ENCODE measurements around the gene EHMT1.

The EHMT1 gene

DNA sequence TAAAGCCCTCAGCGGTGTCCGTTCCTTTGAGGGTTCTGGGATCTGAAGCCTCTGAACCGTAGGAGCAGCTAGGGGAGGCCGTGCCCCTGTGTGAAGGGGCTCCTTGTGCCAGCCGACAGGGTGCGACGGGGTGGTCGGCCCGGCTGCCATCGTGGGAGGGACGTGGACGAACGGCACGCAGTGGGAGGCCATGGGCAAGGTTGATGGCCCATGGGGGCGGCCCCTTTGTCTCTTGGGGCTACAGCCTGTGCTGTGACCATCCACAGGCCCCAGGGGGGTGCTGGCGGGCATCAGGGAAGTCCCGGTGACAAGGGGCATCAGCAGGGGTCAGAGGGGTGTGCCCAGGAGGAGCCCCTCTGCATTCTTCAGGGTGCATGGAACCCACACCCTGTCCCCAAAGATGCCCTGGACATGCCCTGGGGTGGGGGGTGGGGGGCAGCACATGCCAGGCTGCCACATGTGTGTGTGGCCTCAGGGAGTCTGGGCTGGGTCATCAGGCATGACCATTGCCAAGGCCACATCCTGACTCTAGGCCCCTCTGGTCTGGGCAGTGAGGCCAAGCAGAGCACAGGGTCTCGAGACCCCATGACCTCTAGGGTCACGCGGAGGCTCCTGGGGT is 209.2 kb downstream of the EHMT1 start:
- Histone ChIP-seq H3K9ac (ENCODE audit: low read length) (no peak overlapping the region), H3K36me3 (ENCODE audit: control insufficient read depth, insufficient read depth, low read length) (no peaks in the 10 kb centered on the region), H3K23ac (ENCODE audit: low read length) (no peak overlapping the region), H3K56ac (ENCODE audit: low read length) (no peak overlapping the region), H4K8ac (ENCODE audit: low read depth, low read length) (no peak overlapping the region), H3K4me3 (ENCODE audit: low read length) (no peak overlapping the region), H2BK120ac (ENCODE audit: low read depth, low read length) (no peak overlapping the region), H4K5ac (ENCODE audit: low read length) (no peak overlapping the region), H3K27ac (ENCODE audit: low read depth, low read length) (no peak overlapping the region), H3K79me1 (ENCODE audit: low read length) (peaks cover 6% of the 10 kb centered on the region), H2BK5ac (ENCODE audit: low read length) (no peak overlapping the region), H2AK5ac (ENCODE audit: low read length) (no peak overlapping the region), H3K4ac (ENCODE audit: low read depth, low read length) (no peak overlapping the region), H3K27me3 (ENCODE audit: insufficient read depth, low read length, poor library complexity) (no peaks in the 10 kb centered on the region), H3K4me1 (ENCODE audit: control insufficient read depth, low read depth, low read length) (no peaks in the 10 kb centered on the region), H2BK15ac (replicated peaks; ENCODE audit: low read depth) (no peak overlapping the region), H3K18ac (ENCODE audit: low read length) (no peak overlapping the region), H3K4me2 (ENCODE audit: low read length) (no peak overlapping the region), H3K79me2 (ENCODE audit: control insufficient read depth, insufficient read depth, low read length) (no peaks in the 10 kb centered on the region)
- DNase-seq, result no peak
- no CpG with 5 or more reads among the region's 20 CpGs for WGBS (ENCODE audit: extremely low coverage, insufficient coverage, low lambda C conversion rate)

DNA sequence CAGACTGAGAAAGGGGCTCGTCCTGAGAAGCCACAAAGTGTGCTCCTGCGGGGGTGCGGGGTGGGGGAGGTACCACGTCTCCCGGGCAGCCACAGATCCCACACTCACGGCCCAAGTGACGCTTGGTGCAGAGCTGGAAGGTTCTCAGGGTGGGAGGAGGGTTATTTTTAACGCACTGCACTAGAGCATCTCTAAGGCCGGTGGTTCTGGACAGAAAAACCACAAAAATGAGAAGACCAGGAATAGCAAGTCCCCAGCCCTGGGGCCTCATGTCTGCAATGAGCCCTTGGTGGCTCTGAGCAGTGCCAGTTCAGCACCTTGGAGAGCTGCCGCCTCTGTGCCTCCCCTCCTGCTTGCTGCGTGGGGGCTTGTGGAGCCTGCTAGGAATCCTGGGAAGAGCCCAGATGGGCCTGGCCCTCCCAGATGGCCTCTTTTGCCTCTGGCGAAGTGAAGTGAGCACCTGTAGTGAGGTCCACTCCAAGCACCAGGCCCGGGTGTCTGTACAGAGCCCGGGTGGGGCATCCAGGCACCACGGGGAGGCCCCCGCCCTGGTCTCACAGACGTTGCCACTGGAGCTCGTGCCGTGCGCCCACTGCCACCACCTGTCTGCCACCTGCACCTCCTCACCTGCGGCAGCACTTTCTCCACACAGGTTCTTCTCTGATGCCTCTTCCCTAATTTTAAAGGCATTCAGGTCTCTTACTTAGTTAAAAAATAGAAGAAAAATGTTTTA is 209.9 kb downstream of the EHMT1 start:
- no peaks in the 10 kb centered on the region for H3K27me3 ChIP-seq (ENCODE audit: insufficient read depth, low read length, poor library complexity)
- H4K8ac ChIP-seq (ENCODE audit: low read depth, low read length), result no peak overlapping the region
- H2AK5ac ChIP-seq (ENCODE audit: low read length), result no peak overlapping the region
- H3K23ac ChIP-seq (ENCODE audit: low read length), result no peak overlapping the region
- no peak overlapping the region for H3K4ac ChIP-seq (ENCODE audit: low read depth, low read length)
- no peak overlapping the region for H3K4me2 ChIP-seq (ENCODE audit: low read length)
- no peak overlapping the region for H3K9ac ChIP-seq (ENCODE audit: low read length)
- H3K56ac ChIP-seq (ENCODE audit: low read length), result no peak overlapping the region
- no peak overlapping the region for H3K27ac ChIP-seq (ENCODE audit: low read depth, low read length)
- peaks cover 6% of the 10 kb centered on the region for H3K79me1 ChIP-seq (ENCODE audit: low read length)
- no CpG with 5 or more reads among the region's 21 CpGs for WGBS (ENCODE audit: extremely low coverage, insufficient coverage, low lambda C conversion rate)
- DNase-seq, result peak; percentile 65
- H2BK15ac ChIP-seq (replicated peaks; ENCODE audit: low read depth), result no peak overlapping the region
- no peak overlapping the region for H3K18ac ChIP-seq (ENCODE audit: low read length)
- no peak overlapping the region for H4K5ac ChIP-seq (ENCODE audit: low read length)
- no peak overlapping the region for H3K4me3 ChIP-seq (ENCODE audit: low read length)
- H3K36me3 ChIP-seq (ENCODE audit: control insufficient read depth, insufficient read depth, low read length), result no peaks in the 10 kb centered on the region
- no peak overlapping the region for H2BK5ac ChIP-seq (ENCODE audit: low read length)
- H3K79me2 ChIP-seq (ENCODE audit: control insufficient read depth, insufficient read depth, low read length), result no peaks in the 10 kb centered on the region
- no peak overlapping the region for H2BK120ac ChIP-seq (ENCODE audit: low read depth, low read length)
- H3K4me1 ChIP-seq (ENCODE audit: control insufficient read depth, low read depth, low read length), result no peaks in the 10 kb centered on the region

DNA sequence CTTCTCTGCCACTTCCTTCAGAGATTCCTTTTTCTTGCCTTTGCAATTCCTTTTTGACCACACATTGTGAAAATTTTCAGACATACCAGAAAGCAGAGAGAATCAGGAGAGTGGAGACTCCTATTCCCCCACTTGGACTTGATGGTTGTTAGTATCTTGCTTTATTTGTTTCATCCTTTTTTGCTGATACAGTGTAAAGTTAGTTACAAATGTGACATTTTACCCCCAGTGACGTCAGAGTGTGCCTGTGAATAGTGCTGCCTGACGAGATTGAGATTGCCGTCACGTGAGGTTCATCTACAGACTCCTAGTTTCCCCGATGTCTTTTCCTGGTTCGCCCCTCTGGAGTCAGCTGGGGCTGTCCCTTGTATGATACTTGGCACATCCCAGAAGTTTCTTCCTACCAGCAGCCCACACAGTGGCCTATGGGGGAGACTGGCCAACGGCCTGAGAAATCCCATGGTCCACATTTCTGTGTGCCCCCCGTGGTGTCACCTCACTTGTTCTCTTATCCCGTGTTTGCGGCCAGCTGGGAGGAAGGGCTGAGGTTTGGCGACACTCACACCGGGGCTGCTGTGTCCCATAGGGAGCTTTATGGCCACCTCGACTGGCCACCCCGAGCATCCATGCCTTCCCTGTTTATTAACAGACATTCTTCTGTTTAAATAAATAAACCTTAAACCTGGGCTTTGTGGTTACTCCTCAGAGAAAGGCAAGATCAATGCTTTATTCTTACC is 210.6 kb downstream of the EHMT1 start:
- H4K5ac ChIP-seq (ENCODE audit: low read length), result no peak overlapping the region
- no CpG with 5 or more reads among the region's 14 CpGs for WGBS (ENCODE audit: extremely low coverage, insufficient coverage, low lambda C conversion rate)
- no peak overlapping the region for H3K18ac ChIP-seq (ENCODE audit: low read length)
- no peak overlapping the region for H2AK5ac ChIP-seq (ENCODE audit: low read length)
- H3K9ac ChIP-seq (ENCODE audit: low read length), result no peak overlapping the region
- no peak overlapping the region for H3K56ac ChIP-seq (ENCODE audit: low read length)
- H3K4ac ChIP-seq (ENCODE audit: low read depth, low read length), result no peak overlapping the region
- H3K79me2 ChIP-seq (ENCODE audit: control insufficient read depth, insufficient read depth, low read length), result no peaks in the 10 kb centered on the region
- no peak overlapping the region for H3K4me3 ChIP-seq (ENCODE audit: low read length)
- H3K36me3 ChIP-seq (ENCODE audit: control insufficient read depth, insufficient read depth, low read length), result no peaks in the 10 kb centered on the region
- no peak overlapping the region for H3K27ac ChIP-seq (ENCODE audit: low read depth, low read length)
- no peaks in the 10 kb centered on the region for H3K27me3 ChIP-seq (ENCODE audit: insufficient read depth, low read length, poor library complexity)
- no peak overlapping the region for H2BK120ac ChIP-seq (ENCODE audit: low read depth, low read length)
- no peak for DNase-seq
- H3K23ac ChIP-seq (ENCODE audit: low read length), result no peak overlapping the region
- H3K4me2 ChIP-seq (ENCODE audit: low read length), result no peak overlapping the region
- no peak overlapping the region for H2BK15ac ChIP-seq (replicated peaks; ENCODE audit: low read depth)
- H3K79me1 ChIP-seq (ENCODE audit: low read length), result peaks cover 6% of the 10 kb centered on the region
- H3K4me1 ChIP-seq (ENCODE audit: control insufficient read depth, low read depth, low read length), result no peaks in the 10 kb centered on the region
- H4K8ac ChIP-seq (ENCODE audit: low read depth, low read length), result no peak overlapping the region
- H2BK5ac ChIP-seq (ENCODE audit: low read length), result no peak overlapping the region

DNA sequence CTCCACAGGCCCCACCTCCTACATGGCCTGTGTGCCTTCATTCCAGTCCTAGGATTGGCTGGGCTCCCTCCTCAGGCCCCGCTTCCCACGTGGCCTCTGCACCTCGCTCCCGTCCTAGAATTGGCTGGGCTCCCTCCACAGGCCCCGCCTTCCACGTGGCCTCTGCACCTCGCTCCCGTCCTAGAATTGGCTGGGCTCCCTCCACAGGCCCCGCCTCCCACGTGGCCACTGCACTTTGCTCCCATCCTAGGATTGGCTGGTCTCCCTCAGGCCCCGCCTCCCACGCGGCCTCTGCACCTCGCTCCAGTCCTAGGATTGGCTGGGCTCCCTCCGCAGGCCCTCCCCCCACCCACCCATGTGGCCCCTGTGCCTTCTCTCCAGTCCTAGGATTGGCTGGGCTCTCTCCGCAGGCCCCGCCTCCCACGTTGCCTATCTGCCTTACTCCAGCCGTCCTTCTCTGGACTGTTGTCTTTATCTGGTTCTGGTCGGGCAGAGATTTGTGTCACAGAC is 213.4 kb downstream of the EHMT1 start:
- no peak overlapping the region for H4K5ac ChIP-seq (ENCODE audit: low read length)
- H3K4me1 ChIP-seq (ENCODE audit: control insufficient read depth, low read depth, low read length), result no peaks in the 10 kb centered on the region
- H3K36me3 ChIP-seq (ENCODE audit: control insufficient read depth, insufficient read depth, low read length), result no peaks in the 10 kb centered on the region
- H2BK120ac ChIP-seq (ENCODE audit: low read depth, low read length), result no peak overlapping the region
- no peak overlapping the region for H3K4me3 ChIP-seq (ENCODE audit: low read length)
- H3K4me2 ChIP-seq (ENCODE audit: low read length), result no peak overlapping the region
- H2BK15ac ChIP-seq (replicated peaks; ENCODE audit: low read depth), result no peak overlapping the region
- H3K79me2 ChIP-seq (ENCODE audit: control insufficient read depth, insufficient read depth, low read length), result no peaks in the 10 kb centered on the region
- no peak for DNase-seq
- H3K9ac ChIP-seq (ENCODE audit: low read length), result no peak overlapping the region
- no peak overlapping the region for H3K27ac ChIP-seq (ENCODE audit: low read depth, low read length)
- no peaks in the 10 kb centered on the region for H3K79me1 ChIP-seq (ENCODE audit: low read length)
- H2AK5ac ChIP-seq (ENCODE audit: low read length), result no peak overlapping the region
- no peak overlapping the region for H4K8ac ChIP-seq (ENCODE audit: low read depth, low read length)
- no peak overlapping the region for H3K4ac ChIP-seq (ENCODE audit: low read depth, low read length)
- H3K56ac ChIP-seq (ENCODE audit: low read length), result no peak overlapping the region
- H3K27me3 ChIP-seq (ENCODE audit: insufficient read depth, low read length, poor library complexity), result no peaks in the 10 kb centered on the region
- no peak overlapping the region for H3K18ac ChIP-seq (ENCODE audit: low read length)
- no CpG with 5 or more reads among the region's 20 CpGs for WGBS (ENCODE audit: extremely low coverage, insufficient coverage, low lambda C conversion rate)
- no peak overlapping the region for H2BK5ac ChIP-seq (ENCODE audit: low read length)
- H3K23ac ChIP-seq (ENCODE audit: low read length), result no peak overlapping the region

DNA sequence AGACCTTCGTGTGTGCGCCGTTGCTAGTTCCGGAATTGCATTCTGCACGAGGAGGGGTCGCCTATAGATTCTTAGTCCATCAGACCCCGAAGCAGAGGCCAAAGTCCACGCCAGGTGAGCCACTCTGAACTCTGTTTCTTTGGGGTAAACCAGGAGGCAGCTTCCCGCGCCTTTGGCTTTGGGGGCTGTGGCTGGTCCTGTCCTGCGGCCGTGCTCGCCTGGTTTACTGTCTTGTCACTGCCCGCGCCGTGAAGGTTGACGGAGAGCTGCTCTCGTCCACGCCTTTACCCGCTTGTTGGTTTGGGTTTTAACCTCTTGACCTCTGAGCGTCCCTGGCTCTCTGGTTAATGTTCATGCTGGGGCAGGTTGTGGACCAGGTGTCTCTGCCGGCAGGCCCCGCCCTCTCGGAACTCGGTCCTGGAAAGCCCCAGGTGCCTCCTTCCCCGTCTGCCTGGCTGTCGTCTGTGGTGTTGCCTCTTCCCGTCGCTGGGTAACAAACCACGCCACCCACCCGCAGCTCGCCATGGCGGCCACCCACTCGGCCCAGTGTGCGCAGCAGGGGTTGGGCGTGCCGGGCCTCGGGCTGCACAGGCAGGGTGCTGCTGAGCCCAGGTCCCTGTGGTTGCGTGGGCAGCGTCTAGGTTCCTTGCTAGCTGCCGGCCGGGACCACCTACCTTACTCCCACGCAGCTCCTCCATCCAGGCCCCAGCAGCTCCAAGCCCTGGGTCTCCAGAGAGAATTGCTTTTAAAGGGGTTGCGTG is 214.2 kb downstream of the EHMT1 start:
- no peaks in the 10 kb centered on the region for H3K36me3 ChIP-seq (ENCODE audit: control insufficient read depth, insufficient read depth, low read length)
- WGBS (ENCODE audit: extremely low coverage, insufficient coverage, low lambda C conversion rate), result no CpG with 5 or more reads among the region's 44 CpGs

More for the DNA sequence above, 214.2 kb downstream of the EHMT1 start:
- no peak overlapping the region for H2BK120ac ChIP-seq (ENCODE audit: low read depth, low read length)
- H3K4me3 ChIP-seq (ENCODE audit: low read length), result no peak overlapping the region
- H2BK15ac ChIP-seq (replicated peaks; ENCODE audit: low read depth), result no peak overlapping the region
- H4K5ac ChIP-seq (ENCODE audit: low read length), result no peak overlapping the region
- no peak overlapping the region for H3K18ac ChIP-seq (ENCODE audit: low read length)
- H3K4ac ChIP-seq (ENCODE audit: low read depth, low read length), result no peak overlapping the region
- no peak overlapping the region for H4K8ac ChIP-seq (ENCODE audit: low read depth, low read length)
- no peaks in the 10 kb centered on the region for H3K27me3 ChIP-seq (ENCODE audit: insufficient read depth, low read length, poor library complexity)
- no peak overlapping the region for H2AK5ac ChIP-seq (ENCODE audit: low read length)
- H3K4me2 ChIP-seq (ENCODE audit: low read length), result no peak overlapping the region
- H3K79me2 ChIP-seq (ENCODE audit: control insufficient read depth, insufficient read depth, low read length), result no peaks in the 10 kb centered on the region
- H3K4me1 ChIP-seq (ENCODE audit: control insufficient read depth, low read depth, low read length), result no peaks in the 10 kb centered on the region
- no peak overlapping the region for H3K23ac ChIP-seq (ENCODE audit: low read length)
- no peak overlapping the region for H3K9ac ChIP-seq (ENCODE audit: low read length)
- no peaks in the 10 kb centered on the region for H3K79me1 ChIP-seq (ENCODE audit: low read length)
- no peak overlapping the region for H2BK5ac ChIP-seq (ENCODE audit: low read length)
- no peak overlapping the region for H3K27ac ChIP-seq (ENCODE audit: low read depth, low read length)
- H3K56ac ChIP-seq (ENCODE audit: low read length), result no peak overlapping the region
- no peak for DNase-seq

Measured in mesendoderm (in vitro differentiated cells).